ENCODE data around the gene SSBP4.
A peak's percentile ranks its signal among the peaks of the same experiment; 100 is the strongest.
"Not testable (repeated sequence)": the region's sequence is repeated elsewhere in the genome, so short reads cannot be mapped to it uniquely, and the experiment has no call there.

The SSBP4 gene

GRCh38 chr19:18396471-18397241, 22.5 kb upstream of the SSBP4 start:
- H3K4me3 ChIP-seq (ENCODE audit: low read depth, low read length), result no peak overlapping the region
- TF ChIP-seq CTCF (IDR thresholded peaks at IDR 0.05; ENCODE audit: low read depth, low read length), result no peak

GRCh38 chr19:18397242-18398202, 21.7 kb upstream of the SSBP4 start, which contains the start of gene LRRC25:
Gene LRRC25, minus strand, starts transcription at chr19:18397622. Its CDS starts 659 bp downstream, at chr19:18396963.
- H3K4me3 ChIP-seq (ENCODE audit: low read depth, low read length), result no peak within 1 kb of the TSS
- TF ChIP-seq CTCF (IDR thresholded peaks at IDR 0.05; ENCODE audit: low read depth, low read length), result no peak

GRCh38 chr19:18399008-18399407, 20.2 kb upstream of the SSBP4 start:
- no peak for TF ChIP-seq CTCF (IDR thresholded peaks at IDR 0.05; ENCODE audit: low read depth, low read length)
- no peak overlapping the region for H3K4me3 ChIP-seq (ENCODE audit: low read depth, low read length)

- H3K4me3 ChIP-seq (ENCODE audit: low read depth, low read length), result no peak overlapping the region
- TF ChIP-seq CTCF (IDR thresholded peaks at IDR 0.05; ENCODE audit: low read depth, low read length), result peak; percentile 30; the same call in 1 of the 2 replicates
Measured at GRCh38 chr19:18401580-18402112, 17.6 kb upstream of the SSBP4 start.

GRCh38 chr19:18402455-18403248, 16.5 kb upstream of the SSBP4 start:
- not testable (repeated sequence) for H3K4me3 ChIP-seq (ENCODE audit: low read depth, low read length)

- not testable (repeated sequence) for H3K4me3 ChIP-seq (ENCODE audit: low read depth, low read length)
Measured at GRCh38 chr19:18405754-18406153, 13.4 kb upstream of the SSBP4 start.

GRCh38 chr19:18406749-18407148, 12.4 kb upstream of the SSBP4 start:
- H3K4me3 ChIP-seq (ENCODE audit: low read depth, low read length), result no peak overlapping the region
- no peak for TF ChIP-seq CTCF (IDR thresholded peaks at IDR 0.05; ENCODE audit: low read depth, low read length)
